Measurements from ENCODE around the gene MTMR12.

The MTMR12 gene

DNA sequence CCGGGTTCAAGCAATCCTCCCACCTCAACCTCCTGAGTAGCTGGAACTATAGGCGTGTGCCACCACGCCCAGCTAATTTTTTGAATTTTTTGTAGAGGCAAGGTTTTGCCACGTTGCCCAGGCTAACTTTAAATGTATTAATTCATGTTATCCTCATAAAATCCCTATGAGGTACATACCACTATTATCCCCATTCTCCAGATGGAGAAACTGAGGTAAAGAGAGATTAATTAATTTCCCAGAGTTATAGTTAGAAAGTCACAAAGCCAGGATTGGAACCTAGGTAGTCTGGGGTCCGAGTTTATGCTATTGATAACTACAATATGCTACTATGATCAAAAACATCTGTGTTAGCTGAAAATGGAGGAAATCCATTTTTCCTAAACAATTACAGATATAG, 106.7 kb downstream of the MTMR12 start:
- H3K36me3 ChIP-seq (ENCODE audit: control insufficient read depth in 2 of 2, insufficient read depth in 2 of 2, low read length in 2 of 2), result no peaks in the 10 kb centered on the region
- no peak overlapping the region for H3K4me3 ChIP-seq (ENCODE audit: low read length in 2 of 2)
- no peaks in the 10 kb centered on the region for H3K9me3 ChIP-seq (ENCODE audit: control insufficient read depth in 2 of 2, low read length in 2 of 2)
- no peak overlapping the region for H3K9ac ChIP-seq (ENCODE audit: low read depth in 1 of 2, low read length in 2 of 2)
- no peaks in the 10 kb centered on the region for H3K4me1 ChIP-seq (ENCODE audit: control insufficient read depth in 2 of 2, insufficient read depth in 2 of 2, low read length in 2 of 2)
- H3K27me3 ChIP-seq (ENCODE audit: control insufficient read depth in 2 of 2, insufficient read depth in 2 of 2, low read length in 2 of 2), result no peaks in the 10 kb centered on the region
- no peak overlapping the region for H3K27ac ChIP-seq (ENCODE audit: low read depth in 2 of 2, low read length in 2 of 2)

DNA sequence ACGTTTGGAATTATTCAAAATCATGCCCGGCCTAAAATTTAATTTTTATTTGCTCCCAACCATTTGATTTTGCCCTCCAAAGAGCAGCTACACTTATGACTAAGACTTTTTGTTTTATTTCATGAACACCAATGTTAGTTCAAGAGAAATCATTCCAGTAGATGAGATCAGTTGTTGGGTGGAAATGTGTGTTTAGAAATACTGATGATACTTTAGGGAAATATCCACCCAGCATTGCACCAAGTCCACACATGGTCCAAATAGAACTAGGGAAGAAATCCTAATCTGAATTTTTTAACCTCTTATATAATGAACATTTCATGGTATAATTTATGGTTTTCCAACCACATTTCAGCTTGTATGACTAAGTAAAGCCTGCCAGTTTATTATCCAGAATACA, 110.3 kb downstream of the MTMR12 start:
- Histone ChIP-seq H3K4me3 (ENCODE audit: low read length in 2 of 2) (no peak overlapping the region), H3K9me3 (ENCODE audit: control insufficient read depth in 2 of 2, low read length in 2 of 2) (no peaks in the 10 kb centered on the region)

DNA sequence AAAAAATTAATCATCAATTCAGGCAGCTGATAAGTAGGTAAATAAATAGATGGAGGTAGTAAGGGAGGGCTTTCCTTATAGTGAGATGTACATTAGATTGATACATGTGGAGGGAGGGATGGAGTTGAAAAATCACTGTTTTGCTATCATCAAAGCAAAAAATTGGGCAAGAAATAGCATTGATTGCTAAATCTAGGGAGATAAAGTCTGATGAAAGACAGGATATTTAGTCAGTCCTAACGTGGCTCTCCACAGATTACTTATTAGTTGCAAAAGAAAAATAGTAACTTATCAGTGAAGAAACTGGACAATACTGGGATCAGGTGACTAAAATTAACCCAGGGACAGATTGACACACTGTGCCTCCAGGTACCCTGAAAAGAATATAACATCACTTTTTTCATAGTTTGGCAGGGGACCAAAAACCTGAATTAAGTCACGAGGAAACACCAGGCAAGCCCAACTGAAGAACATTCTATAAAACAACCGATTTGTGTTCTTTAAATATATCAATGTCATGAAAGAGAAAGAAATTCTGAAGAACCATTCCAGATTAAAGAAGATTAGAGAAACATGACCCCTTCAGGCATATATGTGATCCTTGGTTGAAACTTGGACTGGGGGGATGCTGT, 111.5 kb downstream of the MTMR12 start:
- Histone ChIP-seq H3K9ac (ENCODE audit: low read depth in 1 of 2, low read length in 2 of 2) (no peak overlapping the region), H3K4me1 (ENCODE audit: control insufficient read depth in 2 of 2, insufficient read depth in 2 of 2, low read length in 2 of 2) (no peaks in the 10 kb centered on the region), H3K36me3 (ENCODE audit: control insufficient read depth in 2 of 2, insufficient read depth in 2 of 2, low read length in 2 of 2) (no peaks in the 10 kb centered on the region), H3K27me3 (ENCODE audit: control insufficient read depth in 2 of 2, insufficient read depth in 2 of 2, low read length in 2 of 2) (no peaks in the 10 kb centered on the region), H3K9me3 (ENCODE audit: control insufficient read depth in 2 of 2, low read length in 2 of 2) (no peaks in the 10 kb centered on the region), H3K27ac (ENCODE audit: low read depth in 2 of 2, low read length in 2 of 2) (no peak overlapping the region), H3K4me3 (ENCODE audit: low read length in 2 of 2) (no peak overlapping the region)

More for the DNA sequence above, 110.3 kb downstream of the MTMR12 start:
- Histone ChIP-seq H3K9ac (ENCODE audit: low read depth in 1 of 2, low read length in 2 of 2) (no peak overlapping the region), H3K36me3 (ENCODE audit: control insufficient read depth in 2 of 2, insufficient read depth in 2 of 2, low read length in 2 of 2) (no peaks in the 10 kb centered on the region), H3K4me1 (ENCODE audit: control insufficient read depth in 2 of 2, insufficient read depth in 2 of 2, low read length in 2 of 2) (no peaks in the 10 kb centered on the region), H3K27me3 (ENCODE audit: control insufficient read depth in 2 of 2, insufficient read depth in 2 of 2, low read length in 2 of 2) (no peaks in the 10 kb centered on the region), H3K27ac (ENCODE audit: low read depth in 2 of 2, low read length in 2 of 2) (no peak overlapping the region)

DNA sequence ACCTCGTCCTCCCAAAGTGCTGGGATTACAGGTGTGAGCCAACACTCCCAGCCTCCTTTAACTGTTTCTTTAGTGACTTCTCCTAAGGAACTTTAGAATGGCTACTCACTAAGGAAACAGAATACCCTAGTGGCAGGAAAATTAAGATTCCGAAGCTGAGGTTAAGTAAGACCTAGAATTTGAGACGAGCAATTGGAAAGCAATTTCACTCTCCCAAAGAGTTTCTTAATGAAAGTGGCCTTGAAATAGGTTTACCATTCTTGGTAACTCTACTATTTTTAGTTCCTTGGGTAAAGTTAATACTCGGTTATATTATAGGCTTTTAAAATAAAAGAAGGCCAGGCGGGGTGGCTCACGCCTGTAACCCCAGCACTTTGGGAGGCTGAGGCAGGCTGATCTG, 115.7 kb downstream of the MTMR12 start:
- no peak overlapping the region for H3K27ac ChIP-seq (ENCODE audit: low read depth in 2 of 2, low read length in 2 of 2)
- H3K27me3 ChIP-seq (ENCODE audit: control insufficient read depth in 2 of 2, insufficient read depth in 2 of 2, low read length in 2 of 2), result no peaks in the 10 kb centered on the region

DNA sequence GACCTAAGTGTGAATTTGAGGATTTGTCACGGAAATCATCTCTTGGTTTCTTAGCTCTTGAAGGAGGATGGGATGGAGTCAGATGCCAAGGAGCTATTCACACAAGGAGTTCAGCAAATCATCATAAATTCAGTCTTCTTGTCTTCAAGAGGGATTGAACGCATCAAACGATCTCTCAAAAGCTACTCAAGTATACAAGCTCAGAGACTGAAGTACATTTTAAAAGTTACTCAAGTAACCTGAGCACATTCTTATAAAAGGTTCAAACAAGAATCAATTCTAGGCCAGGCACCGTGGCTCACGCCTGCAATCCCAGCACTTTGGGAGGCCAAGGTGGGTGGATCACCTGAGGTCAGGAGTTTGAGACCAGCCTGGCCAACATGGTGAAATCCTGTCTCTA, 117.5 kb downstream of the MTMR12 start:
- no peaks in the 10 kb centered on the region for H3K27me3 ChIP-seq (ENCODE audit: control insufficient read depth in 2 of 2, insufficient read depth in 2 of 2, low read length in 2 of 2)
- peaks cover 5 to 8% of the 10 kb centered on the region in 2 donors for H3K4me1 ChIP-seq (ENCODE audit: control insufficient read depth in 2 of 2, insufficient read depth in 2 of 2, low read length in 2 of 2)

More for the DNA sequence above, 115.7 kb downstream of the MTMR12 start:
- Histone ChIP-seq H3K4me3 (ENCODE audit: low read length in 2 of 2) (no peak overlapping the region), H3K9me3 (ENCODE audit: control insufficient read depth in 2 of 2, low read length in 2 of 2) (no peaks in the 10 kb centered on the region), H3K36me3 (ENCODE audit: control insufficient read depth in 2 of 2, insufficient read depth in 2 of 2, low read length in 2 of 2) (no peaks in the 10 kb centered on the region), H3K9ac (ENCODE audit: low read depth in 1 of 2, low read length in 2 of 2) (no peak overlapping the region), H3K4me1 (ENCODE audit: control insufficient read depth in 2 of 2, insufficient read depth in 2 of 2, low read length in 2 of 2) (peaks cover 5 to 8% of the 10 kb centered on the region in 2 donors)

DNA sequence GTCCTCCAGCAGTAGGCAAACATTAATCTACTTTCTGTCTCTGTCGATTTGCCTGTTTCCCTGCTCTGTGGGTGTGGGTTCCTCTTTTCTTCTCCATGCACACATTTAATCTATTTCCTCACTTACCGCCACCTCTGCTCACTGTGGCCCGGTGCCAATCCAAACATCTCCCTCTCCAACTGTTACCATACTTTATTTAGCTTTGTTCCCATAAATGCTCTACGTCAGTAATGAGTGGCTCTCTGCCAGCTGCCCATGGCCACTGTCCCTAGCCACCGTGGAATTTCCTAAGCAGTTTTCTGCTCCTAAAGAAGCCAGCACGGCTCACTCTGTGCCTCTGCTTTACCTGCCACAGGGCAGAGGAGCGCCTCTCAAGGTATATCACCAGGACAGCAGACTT, 119.1 kb downstream of the MTMR12 start:
- Histone ChIP-seq H3K4me3 (ENCODE audit: low read length in 2 of 2) (peak overlapping the region; percentile 17 to 55), H3K27me3 (ENCODE audit: control insufficient read depth in 2 of 2, insufficient read depth in 2 of 2, low read length in 2 of 2) (no peaks in the 10 kb centered on the region), H3K27ac (ENCODE audit: low read depth in 2 of 2, low read length in 2 of 2) (peak overlapping the region in 1 of 2 donors; percentile 23), H3K36me3 (ENCODE audit: control insufficient read depth in 2 of 2, insufficient read depth in 2 of 2, low read length in 2 of 2) (no peaks in the 10 kb centered on the region), H3K4me1 (ENCODE audit: control insufficient read depth in 2 of 2, insufficient read depth in 2 of 2, low read length in 2 of 2) (peaks cover 5 to 8% of the 10 kb centered on the region in 2 donors), H3K9me3 (ENCODE audit: control insufficient read depth in 2 of 2, low read length in 2 of 2) (no peaks in the 10 kb centered on the region), H3K9ac (ENCODE audit: low read depth in 1 of 2, low read length in 2 of 2) (peak overlapping the region; percentile 36)

More for the DNA sequence above, 117.5 kb downstream of the MTMR12 start:
- Histone ChIP-seq H3K9ac (ENCODE audit: low read depth in 1 of 2, low read length in 2 of 2) (no peak overlapping the region), H3K4me3 (ENCODE audit: low read length in 2 of 2) (no peak overlapping the region), H3K9me3 (ENCODE audit: control insufficient read depth in 2 of 2, low read length in 2 of 2) (no peaks in the 10 kb centered on the region), H3K27ac (ENCODE audit: low read depth in 2 of 2, low read length in 2 of 2) (no peak overlapping the region), H3K36me3 (ENCODE audit: control insufficient read depth in 2 of 2, insufficient read depth in 2 of 2, low read length in 2 of 2) (no peaks in the 10 kb centered on the region)

DNA sequence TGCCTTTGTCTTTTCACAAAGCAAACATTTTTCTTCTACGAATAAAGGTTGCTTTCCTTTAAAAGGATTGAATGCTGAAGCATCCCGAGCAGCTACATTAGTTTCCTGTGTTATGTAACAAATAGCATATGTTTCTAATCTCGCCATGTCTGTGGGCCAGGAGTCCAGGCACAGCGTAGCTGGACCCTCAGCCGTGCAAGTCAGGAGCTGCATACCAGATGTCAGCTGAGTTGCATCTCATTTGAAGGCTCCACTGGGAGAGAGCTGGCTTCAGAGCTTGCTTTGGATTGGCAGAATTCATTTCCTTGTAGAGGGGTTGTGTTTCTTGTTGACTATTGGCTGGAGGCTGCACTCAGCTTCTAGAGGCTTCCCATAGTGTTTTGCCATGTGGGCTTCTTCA, 122.6 kb downstream of the MTMR12 start:
- peaks cover 5 to 8% of the 10 kb centered on the region in 2 donors for H3K4me1 ChIP-seq (ENCODE audit: control insufficient read depth in 2 of 2, insufficient read depth in 2 of 2, low read length in 2 of 2)
- no peak overlapping the region for H3K4me3 ChIP-seq (ENCODE audit: low read length in 2 of 2)
- no peaks in the 10 kb centered on the region for H3K9me3 ChIP-seq (ENCODE audit: control insufficient read depth in 2 of 2, low read length in 2 of 2)
- no peaks in the 10 kb centered on the region for H3K36me3 ChIP-seq (ENCODE audit: control insufficient read depth in 2 of 2, insufficient read depth in 2 of 2, low read length in 2 of 2)
- no peaks in the 10 kb centered on the region for H3K27me3 ChIP-seq (ENCODE audit: control insufficient read depth in 2 of 2, insufficient read depth in 2 of 2, low read length in 2 of 2)
- H3K27ac ChIP-seq (ENCODE audit: low read depth in 2 of 2, low read length in 2 of 2), result no peak overlapping the region
- no peak overlapping the region for H3K9ac ChIP-seq (ENCODE audit: low read depth in 1 of 2, low read length in 2 of 2)

DNA sequence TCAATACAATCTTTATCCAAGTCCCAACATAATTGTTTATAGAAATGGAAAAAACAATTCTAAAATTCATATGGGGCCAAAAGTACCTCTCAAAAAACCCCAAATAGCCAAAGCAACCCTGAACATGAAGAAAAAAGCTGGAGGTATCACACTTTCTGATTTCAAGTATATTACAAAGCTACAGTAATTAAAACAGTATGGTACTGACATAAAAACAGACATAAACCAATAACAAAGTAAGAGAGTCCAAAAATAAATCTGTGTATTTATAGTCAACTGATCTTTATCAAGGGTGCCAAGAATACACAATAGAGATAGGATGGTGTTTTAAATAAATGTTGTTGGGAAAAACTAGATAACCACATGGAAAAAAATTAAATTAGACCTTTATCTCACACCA, 125.1 kb downstream of the MTMR12 start:
- Histone ChIP-seq H3K4me3 (ENCODE audit: low read length in 2 of 2) (no peak overlapping the region), H3K36me3 (ENCODE audit: control insufficient read depth in 2 of 2, insufficient read depth in 2 of 2, low read length in 2 of 2) (no peaks in the 10 kb centered on the region), H3K4me1 (ENCODE audit: control insufficient read depth in 2 of 2, insufficient read depth in 2 of 2, low read length in 2 of 2) (no peaks in the 10 kb centered on the region), H3K9me3 (ENCODE audit: control insufficient read depth in 2 of 2, low read length in 2 of 2) (no peaks in the 10 kb centered on the region), H3K27me3 (ENCODE audit: control insufficient read depth in 2 of 2, insufficient read depth in 2 of 2, low read length in 2 of 2) (no peaks in the 10 kb centered on the region), H3K9ac (ENCODE audit: low read depth in 1 of 2, low read length in 2 of 2) (no peak overlapping the region), H3K27ac (ENCODE audit: low read depth in 2 of 2, low read length in 2 of 2) (no peak overlapping the region)

DNA sequence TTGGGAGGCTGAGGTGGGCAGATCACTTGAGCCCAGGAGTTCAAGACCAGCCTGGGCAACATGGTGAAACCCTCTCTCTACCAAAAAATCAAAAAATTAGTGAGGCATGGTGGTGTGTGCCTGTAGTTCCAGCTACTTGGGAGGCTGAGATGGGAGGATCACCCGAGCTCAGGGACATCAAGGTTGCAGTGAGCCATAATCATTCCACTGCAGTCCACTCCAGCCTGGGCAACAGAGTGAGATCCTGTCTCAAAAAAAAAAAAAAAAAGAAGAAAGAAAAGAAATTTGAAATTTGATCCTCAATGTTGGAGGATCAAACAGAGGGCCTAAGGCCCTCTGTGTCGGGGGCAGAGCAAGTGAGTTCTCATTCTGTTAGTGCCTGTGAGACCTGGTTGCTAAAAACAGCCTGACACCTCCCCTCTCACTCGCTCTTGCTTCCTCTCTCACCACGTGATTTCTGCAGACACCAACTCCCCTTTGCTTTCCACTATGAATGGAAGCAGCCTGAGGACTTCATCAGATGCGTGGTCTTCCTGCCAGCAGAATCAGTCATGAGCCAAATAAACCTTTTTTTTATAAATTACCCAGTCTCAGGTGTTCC, 130.2 kb downstream of the MTMR12 start:
- Histone ChIP-seq H3K36me3 (ENCODE audit: control insufficient read depth in 2 of 2, insufficient read depth in 2 of 2, low read length in 2 of 2) (no peaks in the 10 kb centered on the region), H3K9me3 (ENCODE audit: control insufficient read depth in 2 of 2, low read length in 2 of 2) (no peaks in the 10 kb centered on the region), H3K9ac (ENCODE audit: low read depth in 1 of 2, low read length in 2 of 2) (no peak overlapping the region), H3K27ac (ENCODE audit: low read depth in 2 of 2, low read length in 2 of 2) (no peak overlapping the region), H3K27me3 (ENCODE audit: control insufficient read depth in 2 of 2, insufficient read depth in 2 of 2, low read length in 2 of 2) (no peaks in the 10 kb centered on the region), H3K4me1 (ENCODE audit: control insufficient read depth in 2 of 2, insufficient read depth in 2 of 2, low read length in 2 of 2) (no peaks in the 10 kb centered on the region), H3K4me3 (ENCODE audit: low read length in 2 of 2) (no peak overlapping the region)

Measured in mucosa of rectum (tissue), 2 donors.